Measurements from ENCODE around the gene OR2A7. TPM values are rescaled to one million over a fixed set of nuclear protein-coding genes. Genes with fewer than 3 reads are reported as not detected.
"Not testable (repeated sequence)": the region's sequence is repeated elsewhere in the genome, so short reads cannot be mapped to it uniquely, and the experiment has no call there.

Gene OR2A7, protein sequence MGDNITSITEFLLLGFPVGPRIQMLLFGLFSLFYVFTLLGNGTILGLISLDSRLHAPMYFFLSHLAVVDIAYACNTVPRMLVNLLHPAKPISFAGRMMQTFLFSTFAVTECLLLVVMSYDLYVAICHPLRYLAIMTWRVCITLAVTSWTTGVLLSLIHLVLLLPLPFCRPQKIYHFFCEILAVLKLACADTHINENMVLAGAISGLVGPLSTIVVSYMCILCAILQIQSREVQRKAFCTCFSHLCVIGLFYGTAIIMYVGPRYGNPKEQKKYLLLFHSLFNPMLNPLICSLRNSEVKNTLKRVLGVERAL
- total RNA-seq (1 to 10 TPM; 5.3 to 5.6 TPM), polyA plus RNA-seq (ENCODE audit: insufficient read length in 6 of 6) (10 to 100 TPM in 5 of 6 donors, 1 to 10 TPM in 1; 7.1 to 25.2 (median 17.4) TPM)
- long read RNA-seq, donor 1, transcript OR2A7-201 (1 exons, 1,116 nt) = major isoform, 5 of 5 reads
- long read RNA-seq, donor 1, partial matches to known transcripts = 0 of 5 reads
- long read RNA-seq, donor 1, other reads (novel, unspliced or antisense) = 0 of 5 reads
- long read RNA-seq, donor 2, transcript OR2A7-201 (1 exons, 1,116 nt) = major isoform, 5 of 5 reads
- long read RNA-seq, donor 2, partial matches to known transcripts = 0 of 5 reads
- long read RNA-seq, donor 2, other reads (novel, unspliced or antisense) = 0 of 5 reads
- long read RNA-seq, donor 3, partial matches to known transcripts = 0 of 1 reads
- long read RNA-seq, donor 3, other reads (novel, unspliced or antisense) = 0 of 1 reads
- long read RNA-seq, donor 4 = 0 reads
- long read RNA-seq, donor 5, partial matches to known transcripts = 0 of 4 reads
- long read RNA-seq, donor 5, other reads (novel, unspliced or antisense) = 0 of 4 reads
- long read RNA-seq, donor 6 = 0 reads
- long read RNA-seq, donor 7, partial matches to known transcripts = 0 of 2 reads
- long read RNA-seq, donor 7, other reads (novel, unspliced or antisense) = 0 of 2 reads
- long read RNA-seq, donor 8, partial matches to known transcripts = 0 of 4 reads
- long read RNA-seq, donor 8, other reads (novel, unspliced or antisense) = 0 of 4 reads
- long read RNA-seq, donor 9 = 0 reads
- long read RNA-seq, donor 10 = 0 reads
- long read RNA-seq, donor 11 = 0 reads
- long read RNA-seq, donor 12, partial matches to known transcripts = 0 of 4 reads
- long read RNA-seq, donor 12, other reads (novel, unspliced or antisense) = 0 of 4 reads

DNA sequence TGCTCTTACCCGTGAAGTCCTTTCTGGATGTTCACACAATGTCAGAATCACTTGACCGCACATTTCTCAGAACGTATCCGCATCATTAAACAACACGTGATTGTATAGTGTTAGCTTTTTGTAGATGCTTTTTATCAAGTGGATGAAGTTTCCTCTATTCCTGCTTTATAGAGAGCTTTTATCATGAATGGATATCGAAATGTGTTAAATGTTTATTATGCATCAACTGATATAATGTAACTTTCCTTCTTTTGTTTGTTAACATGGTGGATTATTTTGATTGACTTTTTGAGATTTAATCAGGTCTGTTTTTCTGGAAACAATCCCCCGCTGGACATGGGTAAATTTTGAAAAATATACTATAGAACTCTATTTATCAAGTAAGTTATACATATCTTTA is at the start of gene OR2A7:
TSS of gene OR2A7 (minus strand) at position 101 of the 400 bp plus-strand sequence. CDS start 5,164 bp downstream, outside the sequence.
- H3K36me3 ChIP-seq; H3K27ac ChIP-seq; H3K9me3 ChIP-seq; H3K4me3 ChIP-seq; H3K4me1 ChIP-seq; H3K27me3 ChIP-seq; ATAC-seq; intact Hi-C loops (cut with DNase I); DNase-seq: not testable (repeated sequence)

DNA sequence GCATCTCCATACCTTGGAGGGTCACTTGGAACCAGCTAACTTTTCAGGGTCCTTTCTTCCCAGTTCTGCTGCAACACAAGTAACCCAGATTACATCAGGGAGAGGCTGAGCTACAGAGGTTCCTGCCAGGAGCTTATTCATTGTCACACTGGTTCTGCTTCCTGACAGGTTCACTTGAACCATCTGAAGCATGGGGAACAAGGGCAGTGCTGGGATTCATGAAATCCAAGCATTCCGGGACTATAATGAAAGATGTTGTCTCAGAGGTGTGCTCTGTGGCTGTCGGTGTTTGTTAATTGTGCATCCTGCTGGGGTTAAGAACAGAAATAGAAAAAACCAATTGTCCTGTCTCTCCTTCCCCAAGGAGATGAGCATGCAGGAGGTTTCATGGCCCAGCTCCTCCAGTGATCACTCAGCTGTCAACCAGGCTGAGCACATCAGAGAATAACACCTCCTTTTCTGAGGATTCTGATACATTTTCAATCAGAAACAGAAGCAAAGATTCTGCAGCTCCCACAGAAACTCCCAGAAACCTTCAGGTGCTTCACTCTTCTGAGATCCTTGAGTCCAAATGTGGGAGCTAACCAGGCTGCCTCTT is 47.4 kb upstream of the OR2A7 start, which contains the start of gene OR2A1:
TSS of gene OR2A1 (plus strand) at position 548 of the 598 bp plus-strand sequence. CDS start 5,706 bp downstream, outside the sequence.
- ATAC-seq; DNase-seq; H3K36me3 ChIP-seq; H3K27me3 ChIP-seq; H3K4me1 ChIP-seq; H3K27ac ChIP-seq; intact Hi-C loops (cut with DNase I); H3K4me3 ChIP-seq; H3K9me3 ChIP-seq: not testable (repeated sequence)

- H3K4me3 ChIP-seq; H3K36me3 ChIP-seq; H3K27ac ChIP-seq; DNase-seq; H3K4me1 ChIP-seq; intact Hi-C loops (cut with DNase I); H3K27me3 ChIP-seq; H3K9me3 ChIP-seq; ATAC-seq: not testable (repeated sequence)
These were observed 46.6 kb upstream of the OR2A7 start for GRCh38 chr7:144311218-144311617.

GRCh38 chr7:144309702-144310101 is 45.1 kb upstream of the OR2A7 start:
- H3K27me3 ChIP-seq; H3K4me3 ChIP-seq; H3K9me3 ChIP-seq; H3K27ac ChIP-seq; ATAC-seq; H3K36me3 ChIP-seq; H3K4me1 ChIP-seq; intact Hi-C loops (cut with DNase I); DNase-seq: not testable (repeated sequence)

DNA sequence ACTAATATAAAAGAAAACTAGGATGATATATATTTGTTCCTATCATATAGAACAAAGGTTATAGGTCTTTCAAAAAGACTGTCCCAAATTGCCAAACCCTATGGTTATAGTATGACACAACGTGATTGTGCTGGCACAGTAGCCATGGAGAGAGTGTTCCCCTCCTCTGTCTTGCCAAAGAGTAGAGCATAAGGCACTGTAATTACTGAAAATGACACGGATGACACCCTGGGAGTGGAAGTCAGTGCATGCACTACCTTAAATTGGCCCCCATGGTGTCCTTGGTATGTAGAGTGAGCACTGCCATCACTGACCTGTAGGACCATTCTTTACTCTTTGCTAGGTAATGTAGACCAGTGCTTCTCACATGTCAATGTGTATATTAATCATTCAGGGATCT is 40.6 kb upstream of the OR2A7 start:
- ATAC-seq; H3K4me1 ChIP-seq; H3K36me3 ChIP-seq; DNase-seq; H3K27me3 ChIP-seq; H3K9me3 ChIP-seq; intact Hi-C loops (cut with DNase I); H3K27ac ChIP-seq; H3K4me3 ChIP-seq: not testable (repeated sequence)

DNA sequence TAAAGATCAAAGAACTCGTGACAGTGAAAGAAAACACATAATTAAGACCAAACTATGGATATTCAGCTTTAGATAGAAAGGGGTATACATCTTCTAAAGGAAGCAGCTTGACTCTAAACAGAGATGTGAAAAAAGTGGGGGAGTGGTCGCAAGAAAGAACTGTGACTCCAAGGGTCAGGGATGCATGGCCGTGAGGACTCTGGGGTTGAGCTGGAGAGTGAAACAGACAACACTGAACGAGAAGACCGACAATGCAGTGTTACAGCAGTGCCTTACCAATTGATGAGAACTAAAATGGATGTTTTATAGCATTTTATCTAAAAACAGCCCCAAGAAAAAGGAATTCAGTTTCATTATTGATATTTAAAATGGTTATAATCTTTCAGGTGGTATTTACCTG is 39.0 kb upstream of the OR2A7 start:
- H3K27ac ChIP-seq; H3K4me1 ChIP-seq; H3K36me3 ChIP-seq; DNase-seq; ATAC-seq; H3K4me3 ChIP-seq; intact Hi-C loops (cut with DNase I); H3K27me3 ChIP-seq; H3K9me3 ChIP-seq: not testable (repeated sequence)

DNA sequence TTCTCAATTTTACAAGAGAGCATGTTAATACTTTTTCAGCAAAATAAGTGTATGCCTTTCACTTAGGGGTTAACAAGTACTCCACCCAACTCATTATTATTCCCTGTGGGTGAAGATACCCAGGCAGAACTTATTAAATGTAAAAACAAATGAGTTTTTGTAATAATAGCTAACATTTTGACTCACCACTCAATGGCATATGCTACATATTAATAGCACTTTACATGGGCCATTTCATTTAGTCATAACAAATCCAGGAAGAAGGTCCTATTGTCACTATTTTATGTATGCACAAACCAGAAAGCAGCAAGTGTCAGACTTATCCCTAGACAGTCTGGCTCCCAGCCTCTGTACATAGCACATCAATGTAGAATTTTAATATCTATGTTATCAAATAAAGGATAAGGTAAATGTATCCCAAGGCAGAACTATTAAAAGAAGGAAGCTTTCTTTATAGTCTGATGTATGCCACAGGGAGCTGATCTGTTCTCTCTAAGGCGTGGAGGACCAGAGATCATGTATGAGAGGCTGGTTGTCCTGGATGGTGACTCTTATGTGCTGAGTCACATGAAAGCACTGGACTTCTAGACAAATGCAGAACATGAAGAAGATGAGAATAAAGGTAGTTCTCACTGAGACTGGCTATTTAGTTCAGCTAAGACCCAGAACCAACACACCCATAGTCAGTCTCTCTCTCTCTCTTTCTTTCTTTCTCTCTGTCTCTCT is 38.1 kb upstream of the OR2A7 start:
- H3K4me3 ChIP-seq; H3K9me3 ChIP-seq; H3K4me1 ChIP-seq; H3K27me3 ChIP-seq; DNase-seq; H3K36me3 ChIP-seq; H3K27ac ChIP-seq; intact Hi-C loops (cut with DNase I): not testable (repeated sequence)
- ATAC-seq = peak; percentile 21

GRCh38 chr7:144293794-144294499 is 29.4 kb upstream of the OR2A7 start:
- H3K36me3 ChIP-seq; H3K9me3 ChIP-seq; H3K4me1 ChIP-seq; intact Hi-C loops (cut with DNase I); DNase-seq; H3K27me3 ChIP-seq; H3K4me3 ChIP-seq; H3K27ac ChIP-seq: not testable (repeated sequence)
- ATAC-seq = peak; percentile 99

DNA sequence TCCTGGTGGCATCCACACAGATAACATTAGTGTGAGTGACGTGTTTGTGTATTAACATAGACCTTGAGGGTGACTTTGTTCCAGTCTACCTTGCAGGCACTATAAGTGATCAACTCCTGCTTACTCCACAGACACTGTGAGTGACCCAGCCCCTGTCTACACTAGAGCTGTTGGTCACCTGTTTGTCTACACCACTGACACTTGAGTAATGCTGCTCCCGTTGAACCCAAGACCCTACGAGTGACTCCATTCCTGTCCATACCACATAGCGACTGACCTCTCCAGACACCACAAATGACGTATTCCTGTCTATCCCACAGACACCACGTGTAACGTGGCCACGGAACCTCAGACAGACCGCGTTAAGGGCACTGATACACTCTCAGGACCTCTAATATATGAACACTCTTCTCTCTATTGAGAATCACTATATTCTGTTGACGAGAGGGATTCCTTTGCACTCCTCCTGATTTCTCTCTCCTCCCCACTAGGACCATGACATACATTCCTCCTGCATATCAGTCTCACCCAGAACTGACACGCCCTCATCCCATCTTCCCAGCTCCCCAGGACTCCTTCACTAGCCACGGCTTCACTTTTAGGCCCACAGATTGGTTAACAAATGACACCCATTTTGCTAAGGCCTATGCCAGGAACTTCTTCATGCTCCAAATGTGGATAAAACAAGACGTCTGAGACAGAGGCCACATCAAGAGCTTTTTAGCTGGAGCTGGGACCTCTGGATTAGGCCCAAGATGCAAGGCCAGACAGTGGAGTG is 28.0 kb upstream of the OR2A7 start:
- H3K4me1 ChIP-seq; DNase-seq; H3K4me3 ChIP-seq; H3K9me3 ChIP-seq; ATAC-seq; H3K36me3 ChIP-seq; intact Hi-C loops (cut with DNase I); H3K27ac ChIP-seq; H3K27me3 ChIP-seq: not testable (repeated sequence)

GRCh38 chr7:144291607-144292006 is 27.0 kb upstream of the OR2A7 start:
- DNase-seq; intact Hi-C loops (cut with DNase I); H3K4me3 ChIP-seq; H3K36me3 ChIP-seq; H3K9me3 ChIP-seq; H3K4me1 ChIP-seq; H3K27me3 ChIP-seq; H3K27ac ChIP-seq; ATAC-seq: not testable (repeated sequence)
